ENCODE measurements around the gene SLCO3A1. TPM values are rescaled to one million over a fixed set of nuclear protein-coding genes. Genes with fewer than 3 reads are reported as not detected.

The SLCO3A1 gene
- total RNA-seq (7.7 and 8.1 TPM in 2 replicates), polyA plus RNA-seq (16.8 and 28.1 TPM in 2 replicates), polyA minus RNA-seq (ENCODE audit: low replicate concordance) (60.6 and 152 TPM in 2 replicates)
- 17.0 and 21.7 TPM in 2 replicates for polyA plus RNA-seq (2012)

DNA sequence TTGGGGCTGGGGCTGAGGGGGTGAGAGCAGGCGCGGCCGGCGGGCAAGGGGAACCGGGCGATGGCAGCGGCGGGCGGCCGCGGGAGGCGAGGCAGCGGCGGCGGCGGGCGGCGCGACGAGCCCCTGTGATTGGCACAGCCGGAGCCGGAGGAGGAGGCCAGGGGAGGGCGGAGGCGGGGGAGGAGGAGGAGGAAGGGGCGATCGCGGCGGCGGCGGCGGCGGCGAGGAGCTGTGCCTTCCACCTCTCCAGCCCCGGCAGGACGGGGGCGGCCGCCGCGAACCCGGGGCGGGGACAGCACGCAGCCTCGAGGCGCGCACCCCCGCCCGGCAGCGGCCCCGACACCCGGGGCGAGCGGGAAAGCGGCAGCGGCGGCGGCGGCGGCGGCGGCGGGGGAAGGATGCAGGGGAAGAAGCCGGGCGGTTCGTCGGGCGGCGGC is at the start of gene SLCO3A1:
SLCO3A1 (plus strand) TSS at position 198 of the 437 bp plus-strand sequence.
- H3K36me3 ChIP-seq (ENCODE audit: control insufficient read depth, insufficient read depth, low read length) = no peaks in the 10 kb centered on the region
- H3K4me1 ChIP-seq (ENCODE audit: control insufficient read depth, extremely low read depth, insufficient read depth, low read length) = peaks cover 5% of the 10 kb centered on the region
- no peaks in the 10 kb centered on the region for H3K79me2 ChIP-seq (ENCODE audit: control insufficient read depth, insufficient read depth, low read length)
- no peaks in the 10 kb centered on the region for H3K27me3 ChIP-seq (ENCODE audit: control insufficient read depth, insufficient read depth, low read length)
- H3K9me3 ChIP-seq (ENCODE audit: control insufficient read depth, insufficient read depth, low read depth, low read length) = no peaks in the 10 kb centered on the region
- TF ChIP-seq, protein P1, sequence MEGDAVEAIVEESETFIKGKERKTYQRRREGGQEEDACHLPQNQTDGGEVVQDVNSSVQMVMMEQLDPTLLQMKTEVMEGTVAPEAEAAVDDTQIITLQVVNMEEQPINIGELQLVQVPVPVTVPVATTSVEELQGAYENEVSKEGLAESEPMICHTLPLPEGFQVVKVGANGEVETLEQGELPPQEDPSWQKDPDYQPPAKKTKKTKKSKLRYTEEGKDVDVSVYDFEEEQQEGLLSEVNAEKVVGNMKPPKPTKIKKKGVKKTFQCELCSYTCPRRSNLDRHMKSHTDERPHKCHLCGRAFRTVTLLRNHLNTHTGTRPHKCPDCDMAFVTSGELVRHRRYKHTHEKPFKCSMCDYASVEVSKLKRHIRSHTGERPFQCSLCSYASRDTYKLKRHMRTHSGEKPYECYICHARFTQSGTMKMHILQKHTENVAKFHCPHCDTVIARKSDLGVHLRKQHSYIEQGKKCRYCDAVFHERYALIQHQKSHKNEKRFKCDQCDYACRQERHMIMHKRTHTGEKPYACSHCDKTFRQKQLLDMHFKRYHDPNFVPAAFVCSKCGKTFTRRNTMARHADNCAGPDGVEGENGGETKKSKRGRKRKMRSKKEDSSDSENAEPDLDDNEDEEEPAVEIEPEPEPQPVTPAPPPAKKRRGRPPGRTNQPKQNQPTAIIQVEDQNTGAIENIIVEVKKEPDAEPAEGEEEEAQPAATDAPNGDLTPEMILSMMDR (conservative IDR thresholded peaks at IDR 0.05 in 1 of 2, IDR thresholded peaks at IDR 0.05 in 1 of 2; ENCODE audit: low read depth in 1 of 2, low read length in 2 of 2) = no peak
- TF ChIP-seq EZH2 (IDR thresholded peaks at IDR 0.05; ENCODE audit: low read length, missing control alignments) = no peak
- DNase-seq (ENCODE audit: low read depth in 2 of 2) = peak; percentile 47 to 57
- peak within 1 kb of the TSS; percentile 53 to 81 (median 62) for H3K4me3 ChIP-seq (replicated peaks in 1 of 4; ENCODE audit: control extremely low read depth in 1 of 4, insufficient read depth in 1 of 4, low read depth in 3 of 4, low read length in 4 of 4)
- H3K9ac ChIP-seq (ENCODE audit: insufficient read depth, low read length) = peak within 1 kb of the TSS; percentile 76
- H2AFZ ChIP-seq (ENCODE audit: low read length) = peak within 1 kb of the TSS; percentile 65
- peak within 1 kb of the TSS; percentile 89 for H3K4me2 ChIP-seq (ENCODE audit: extremely low read depth, insufficient read depth, low read length)
- no peaks in the 10 kb centered on the region for H4K20me1 ChIP-seq (ENCODE audit: control insufficient read depth, extremely low read depth, insufficient read depth, low read length)
- H3K27ac ChIP-seq (ENCODE audit: insufficient read depth, low read length) = peak within 1 kb of the TSS; percentile 48

DNA sequence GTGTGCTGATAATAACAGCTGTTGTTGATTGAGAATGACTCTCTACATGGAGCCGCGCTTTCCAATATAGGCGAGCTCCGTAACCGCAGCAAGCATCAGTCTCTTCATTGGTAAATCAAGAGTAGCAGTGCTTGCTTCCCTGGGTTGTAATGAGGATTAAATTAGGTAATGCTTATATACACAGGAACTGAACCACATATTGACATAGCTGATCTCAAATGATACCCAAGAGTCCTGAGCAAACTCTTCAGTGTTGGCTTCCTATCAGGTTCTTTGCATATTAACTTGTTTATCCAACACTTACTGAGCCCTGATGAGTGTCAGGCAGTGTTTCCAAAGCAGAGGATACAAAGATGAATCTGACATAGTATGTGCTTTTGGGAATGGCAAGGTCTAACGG is 46.4 kb upstream of the SLCO3A1 start:
- Histone ChIP-seq H3K9me3 (ENCODE audit: control insufficient read depth, insufficient read depth, low read depth, low read length) (no peaks in the 10 kb centered on the region), H3K4me1 (ENCODE audit: control insufficient read depth, extremely low read depth, insufficient read depth, low read length) (no peaks in the 10 kb centered on the region), H3K9ac (ENCODE audit: insufficient read depth, low read length) (no peak overlapping the region), H3K27me3 (ENCODE audit: control insufficient read depth, insufficient read depth, low read length) (no peaks in the 10 kb centered on the region), H3K79me2 (ENCODE audit: control insufficient read depth, insufficient read depth, low read length) (no peaks in the 10 kb centered on the region), H3K27ac (ENCODE audit: insufficient read depth, low read length) (no peak overlapping the region), H3K4me3 (replicated peaks in 1 of 4; ENCODE audit: control extremely low read depth in 1 of 4, insufficient read depth in 1 of 4, low read depth in 3 of 4, low read length in 4 of 4) (no peak overlapping the region), H3K4me2 (ENCODE audit: extremely low read depth, insufficient read depth, low read length) (no peak overlapping the region), H2AFZ (ENCODE audit: low read length) (no peak overlapping the region), H4K20me1 (ENCODE audit: control insufficient read depth, extremely low read depth, insufficient read depth, low read length) (no peaks in the 10 kb centered on the region), H3K36me3 (ENCODE audit: control insufficient read depth, insufficient read depth, low read length) (no peaks in the 10 kb centered on the region)
- no peak for DNase-seq (ENCODE audit: low read depth in 2 of 2)
- TF ChIP-seq EZH2 (IDR thresholded peaks at IDR 0.05; ENCODE audit: low read length, missing control alignments) = no peak

DNA sequence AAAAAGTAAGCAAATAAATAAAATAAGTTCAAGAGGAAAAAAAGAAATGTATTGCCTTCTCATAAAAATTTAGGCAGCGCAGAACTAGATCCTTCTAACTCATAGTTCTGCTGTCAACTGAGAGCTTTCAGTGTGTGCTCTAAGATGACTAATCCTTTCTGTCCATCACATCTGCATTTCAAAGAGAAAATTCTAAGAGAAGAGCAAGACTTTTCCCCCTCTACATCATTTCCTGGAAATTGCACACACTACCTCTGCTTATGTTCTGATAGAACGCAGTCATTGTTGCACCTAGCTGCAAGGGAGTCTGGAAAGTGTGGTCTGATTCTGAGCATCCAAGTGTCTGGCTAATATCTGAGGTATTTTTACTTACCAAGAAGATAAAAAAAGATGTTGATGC is 39.6 kb upstream of the SLCO3A1 start:
- H3K9ac ChIP-seq (ENCODE audit: insufficient read depth, low read length) = no peak overlapping the region
- H3K36me3 ChIP-seq (ENCODE audit: control insufficient read depth, insufficient read depth, low read length) = no peaks in the 10 kb centered on the region
- no peak for DNase-seq (ENCODE audit: low read depth in 2 of 2)
- TF ChIP-seq, protein P1 (conservative IDR thresholded peaks at IDR 0.05 in 1 of 2, IDR thresholded peaks at IDR 0.05 in 1 of 2; ENCODE audit: low read depth in 1 of 2, low read length in 2 of 2) = no peak
- TF ChIP-seq EZH2 (IDR thresholded peaks at IDR 0.05; ENCODE audit: low read length, missing control alignments) = no peak
- H3K4me1 ChIP-seq (ENCODE audit: control insufficient read depth, extremely low read depth, insufficient read depth, low read length) = no peaks in the 10 kb centered on the region
- H4K20me1 ChIP-seq (ENCODE audit: control insufficient read depth, extremely low read depth, insufficient read depth, low read length) = no peaks in the 10 kb centered on the region
- H3K9me3 ChIP-seq (ENCODE audit: control insufficient read depth, insufficient read depth, low read depth, low read length) = no peaks in the 10 kb centered on the region
- no peaks in the 10 kb centered on the region for H3K79me2 ChIP-seq (ENCODE audit: control insufficient read depth, insufficient read depth, low read length)
- H3K27ac ChIP-seq (ENCODE audit: insufficient read depth, low read length) = no peak overlapping the region
- no peaks in the 10 kb centered on the region for H3K27me3 ChIP-seq (ENCODE audit: control insufficient read depth, insufficient read depth, low read length)
- H3K4me2 ChIP-seq (ENCODE audit: extremely low read depth, insufficient read depth, low read length) = no peak overlapping the region
- no peak overlapping the region for H3K4me3 ChIP-seq (replicated peaks in 1 of 4; ENCODE audit: control extremely low read depth in 1 of 4, insufficient read depth in 1 of 4, low read depth in 3 of 4, low read length in 4 of 4)
- no peak overlapping the region for H2AFZ ChIP-seq (ENCODE audit: low read length)
